NCI-H524 treated with DMSO at 0.1 percent for 48 hours (cell line): Measurements from ENCODE around the gene TMEM37.

ENCODE experiments used
- DNase-seq: peaks from one replicate; lab custom pipeline; 2025; lab: John Stamatoyannopoulos, UW

The TMEM37 gene

DNA sequence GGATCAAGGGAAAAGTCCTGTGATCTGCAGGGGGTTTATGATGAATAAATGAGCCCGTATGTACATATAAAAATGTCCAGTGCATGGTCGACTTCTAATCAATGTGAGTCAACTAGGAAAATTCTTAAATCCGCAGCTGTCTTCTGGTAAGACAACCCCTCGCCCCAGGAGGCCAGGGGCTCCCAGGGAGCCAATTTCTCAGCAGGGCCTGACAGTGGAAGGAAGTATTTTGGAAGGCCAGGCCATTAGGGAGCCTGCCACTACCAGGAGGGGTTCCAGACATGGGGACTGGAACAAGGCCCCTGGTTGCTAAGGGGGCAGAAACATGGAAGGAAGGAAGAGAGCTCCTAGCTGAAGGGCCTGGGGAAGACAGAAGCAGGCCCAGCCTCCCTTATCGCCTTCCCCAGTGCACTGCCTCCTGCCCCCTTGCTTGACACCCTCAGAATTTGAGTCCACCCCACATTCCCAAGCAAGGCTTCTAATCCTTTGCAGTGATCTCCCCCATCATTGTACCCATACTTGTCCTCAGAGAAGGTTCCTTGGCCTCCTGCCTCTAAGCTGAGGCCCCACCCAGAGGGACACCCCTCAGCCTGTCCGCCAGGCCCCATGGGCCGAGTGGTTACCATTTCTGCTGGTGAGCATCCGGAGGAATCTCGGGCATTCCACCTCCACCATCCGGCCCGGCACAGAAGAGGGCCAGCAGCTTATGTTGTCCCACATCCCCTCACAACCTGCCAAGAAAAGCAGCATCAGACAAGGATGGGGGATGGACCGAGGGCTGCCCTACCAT is 46.7 kb downstream of the TMEM37 start:
- no peak for DNase-seq

- no peak for DNase-seq
These were observed 47.3 kb downstream of the TMEM37 start for GRCh38 chr2:119478978-119479295.

DNA sequence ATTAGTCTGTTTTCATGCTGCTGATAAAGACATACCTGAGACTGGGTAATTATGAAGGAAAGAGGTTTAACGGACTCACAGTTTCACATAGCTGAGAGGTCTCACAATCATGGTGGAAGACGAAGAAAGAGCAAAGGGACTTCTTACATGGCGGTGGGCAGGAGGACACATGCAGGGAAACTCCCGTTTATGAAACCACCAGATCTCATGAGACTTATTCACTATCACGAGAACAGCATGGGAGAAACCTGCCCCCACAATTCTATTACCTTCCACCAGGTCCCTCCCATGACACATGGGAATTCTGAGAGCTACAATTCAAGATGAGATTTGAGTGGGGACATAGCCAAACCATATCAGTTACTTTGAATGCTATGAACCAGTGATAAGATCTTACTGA is 48.5 kb downstream of the TMEM37 start:
- DNase-seq, result no peak

DNA sequence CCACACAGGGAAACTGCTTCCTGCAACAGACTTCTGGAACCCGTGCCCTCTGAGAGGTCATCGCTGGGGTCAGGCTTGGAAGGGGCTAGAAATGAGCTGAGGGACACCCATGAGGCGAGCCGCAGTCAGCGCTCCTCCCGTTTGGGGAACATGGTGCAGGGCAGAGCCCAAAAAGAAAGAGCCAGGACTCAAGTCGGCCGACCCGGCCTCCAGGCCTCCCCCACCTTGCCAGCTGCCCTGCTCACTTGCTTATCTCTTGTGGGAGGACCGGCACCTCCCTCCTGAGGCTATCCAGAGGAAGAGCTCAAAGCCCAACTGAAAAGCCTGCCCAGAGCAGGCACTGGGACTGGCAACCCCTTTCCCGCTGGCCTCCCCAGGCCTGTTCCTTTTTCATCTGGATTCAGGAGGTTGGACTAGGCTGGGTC is 49.1 kb downstream of the TMEM37 start:
- no peak for DNase-seq

- DNase-seq, result no peak
These were observed 50.1 kb downstream of the TMEM37 start for GRCh38 chr2:119481501-119482455.

DNA sequence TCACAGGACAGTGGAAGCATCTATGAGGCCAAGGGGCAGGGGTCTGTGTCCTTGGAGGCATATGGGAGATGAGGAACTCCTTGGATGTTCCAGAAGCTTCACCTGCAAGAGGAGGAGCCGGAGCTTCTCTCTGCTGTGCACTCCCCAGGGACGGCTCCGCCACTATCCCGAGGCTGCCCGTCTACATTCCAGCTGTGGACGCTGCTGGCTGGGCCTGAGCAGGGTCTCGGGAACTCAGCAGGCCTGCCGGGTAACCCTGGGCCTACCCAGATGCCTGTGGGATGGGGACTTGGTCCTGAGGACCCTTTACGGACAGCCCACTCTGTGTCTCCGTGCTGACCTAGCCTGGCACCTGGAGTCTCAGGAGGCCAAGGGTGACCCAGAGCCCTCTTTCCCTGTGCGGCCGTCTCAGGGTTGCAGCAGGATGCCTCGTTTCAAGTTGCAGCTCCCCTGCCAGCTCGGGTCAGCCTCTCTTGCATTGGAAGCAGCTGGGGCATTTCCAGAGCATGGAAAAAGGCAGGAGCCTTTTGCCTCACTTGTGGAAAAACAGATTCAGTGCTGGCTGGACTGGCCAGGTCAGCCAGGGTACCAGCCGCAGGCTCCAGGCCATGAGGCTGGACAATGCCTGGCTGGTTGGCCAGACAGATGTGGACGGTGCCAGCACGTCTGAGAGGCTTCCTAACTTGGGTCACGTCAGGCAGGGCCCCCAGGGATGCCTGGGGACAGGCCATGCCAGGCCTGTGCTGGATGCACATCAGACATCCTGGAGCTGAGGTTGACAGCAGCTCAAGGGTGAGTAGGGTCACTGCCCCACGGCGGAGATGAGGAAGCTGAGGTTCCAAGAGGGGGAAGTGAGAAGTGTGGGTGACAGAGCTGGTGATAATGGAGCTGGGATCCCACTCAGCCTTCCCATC is 51.1 kb downstream of the TMEM37 start:
- no peak for DNase-seq

DNA sequence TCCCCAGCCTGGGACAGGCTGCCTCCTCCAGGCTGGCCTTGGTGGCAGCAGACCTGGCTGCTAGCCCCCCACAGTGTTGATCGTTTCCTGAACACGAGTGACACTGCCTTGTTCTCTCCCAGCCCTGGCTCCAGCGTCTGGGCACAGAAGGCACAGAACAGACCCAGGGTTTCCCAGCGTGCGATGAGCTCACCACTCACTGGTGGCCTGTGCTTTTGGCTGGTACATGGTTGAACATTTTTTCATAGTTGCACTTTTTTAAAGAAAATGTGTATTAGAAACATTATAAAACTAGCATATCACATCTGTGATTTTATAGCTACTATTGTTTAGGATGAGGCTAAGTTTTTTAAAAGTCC is 51.7 kb downstream of the TMEM37 start:
- DNase-seq, result no peak

GRCh38 chr2:119483896-119484718 is 52.5 kb downstream of the TMEM37 start:
- DNase-seq, result no peak

DNA sequence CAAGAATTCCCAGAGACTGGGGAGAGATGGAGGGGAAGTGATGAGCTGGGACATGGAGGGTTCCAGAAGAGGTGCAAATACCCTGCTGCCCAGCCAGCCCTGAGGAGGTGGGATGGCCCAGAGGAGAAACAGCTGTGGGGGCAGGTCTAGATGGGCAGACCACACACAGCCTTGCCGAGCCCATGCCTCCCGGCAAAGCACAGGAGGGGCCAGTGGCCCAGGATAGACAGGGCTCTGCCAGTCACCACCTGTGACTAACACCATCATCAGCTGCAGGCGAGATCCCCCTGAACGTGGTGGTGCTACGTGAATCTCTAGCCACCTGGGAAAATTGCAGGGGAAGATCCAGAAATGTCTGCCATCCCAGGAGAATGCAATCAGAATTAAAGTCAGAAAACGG is 53.2 kb downstream of the TMEM37 start:
- DNase-seq, result no peak

- DNase-seq, result no peak
These were observed 53.9 kb downstream of the TMEM37 start for GRCh38 chr2:119485336-119486110.

- DNase-seq, result no peak
These were observed 54.7 kb downstream of the TMEM37 start for GRCh38 chr2:119486196-119486827.

DNA sequence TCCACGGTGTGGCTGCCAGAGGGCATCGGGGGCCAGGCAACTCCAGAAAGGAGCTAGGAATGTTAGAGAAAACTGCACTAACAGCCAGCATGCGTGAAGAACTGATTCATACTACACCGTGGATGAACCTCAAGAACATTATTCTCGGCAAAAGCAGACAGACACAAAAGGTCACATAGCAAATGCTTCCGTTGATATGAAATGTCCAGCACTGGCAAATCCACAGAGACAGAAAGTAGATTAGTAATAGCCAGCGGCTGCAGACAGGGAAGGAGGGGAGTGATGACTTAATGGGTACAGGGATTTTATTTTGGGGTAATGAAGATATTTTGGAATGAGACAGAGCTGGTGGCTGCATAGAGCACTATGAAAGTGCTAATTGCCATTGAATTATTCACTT is 55.2 kb downstream of the TMEM37 start:
- DNase-seq, result no peak

- DNase-seq, result no peak
These were observed 56.0 kb downstream of the TMEM37 start for GRCh38 chr2:119487434-119488244.
